Smooth muscle cell (in vitro differentiated cells): ENCODE measurements around the gene TYRP1. TPM values are rescaled to one million over a fixed set of nuclear protein-coding genes. Genes with fewer than 3 reads are reported as not detected.

ENCODE experiments used
- DNase-seq: peaks from one replicate; lab custom pipeline; 2025; ENCODE audit not compliant: unreplicated experiment; lab: John Stamatoyannopoulos, UW
- H2AFZ ChIP-seq: fragments of 200-600 bp; sonication (generic); 2 replicates; pipeline ENCODE4 v1.6.0; 2016; ENCODE audit warnings: antibody characterized with exemption, low read depth, mild to moderate bottlenecking
- H3F3A ChIP-seq: fragments of 200-600 bp; sonication (generic); 2 replicates; pipeline ENCODE4 v1.6.0; 2017; ENCODE audit warnings: antibody characterized with exemption, low read depth
- H3K27ac ChIP-seq: fragments of 200-600 bp; sonication (generic); 2 replicates; pipeline ENCODE4 v1.5.1; 2016; ENCODE audit warnings: low read depth, mild to moderate bottlenecking
- H3K27me3 ChIP-seq: fragments of 200-600 bp; sonication (generic); 2 replicates; pipeline ENCODE4 v1.6.1; 2016; ENCODE audit warnings: low read depth, mild to moderate bottlenecking
- H3K36me3 ChIP-seq: fragments of 200-600 bp; sonication (generic); 2 replicates; pipeline ENCODE4 v1.5.1; 2016; ENCODE audit warnings: low read depth
- H3K4me1 ChIP-seq: fragments of 200-600 bp; sonication (generic); 2 replicates; pipeline ENCODE4 v1.5.1; 2016; ENCODE audit warnings: low read depth
- H3K4me2 ChIP-seq: fragments of 200-600 bp; sonication (generic); 2 replicates; pipeline ENCODE4 v1.6.0; 2016; ENCODE audit warnings: mild to moderate bottlenecking
- H3K4me3 ChIP-seq: fragments of 200-600 bp; sonication (generic); 2 replicates; pipeline ENCODE4 v1.5.1; 2016; ENCODE audit warnings: mild to moderate bottlenecking
- H3K79me2 ChIP-seq: fragments of 200-600 bp; sonication (generic); 2 replicates; pipeline ENCODE4 v1.6.0; 2016; ENCODE audit warnings: low read depth, mild to moderate bottlenecking
- H3K9ac ChIP-seq: fragments of 200-600 bp; sonication (generic); 2 replicates; pipeline ENCODE4 v1.6.0; 2016; ENCODE audit warnings: low read depth
- H3K9me3 ChIP-seq: fragments of 200-600 bp; sonication (generic); replicated peaks from 2 replicates; pipeline ENCODE4 v1.5.1; 2016; ENCODE audit warnings: low read depth
- H4K20me1 ChIP-seq: fragments of 200-600 bp; sonication (generic); 2 replicates; pipeline ENCODE4 v1.6.0; 2016; ENCODE audit warnings: low read depth
- WGBS: methylation state at CpG from one replicate; pipeline ENCODE4 v1.1.7; 2016; ENCODE audit warnings: low lambda C conversion rate; 5-methylcytosine and 5-hydroxymethylcytosine counted together
- polyA plus RNA-seq: library from polyadenylated mRNA; unstranded; fragments of >200 nt; fragmentation: Nextera tagmentation; extraction: Ambion mirVana; gene quantifications from 2 replicates; pipeline ENCODE4 v1.2.1, GENCODE V29; 2016
- total RNA-seq: library from RNA; depleted of rRNA; stranded (reverse); fragments of >200 nt; gene quantifications from 2 replicates; pipeline ENCODE4 v1.2.3, GENCODE V29; 2014
- TF ChIP-seq, protein P1 (sequence below): fragments of 200-600 bp; sonication (generic); IDR thresholded peaks from 2 replicates; pipeline ENCODE4 v1.5.1; 2017; ENCODE audit warnings: borderline replicate concordance, mild to moderate bottlenecking, antibody characterized with exemption; ENCODE audit not compliant: insufficient read depth, poor library complexity, severe bottlenecking

Gene TYRP1
- total and polyA plus RNA-seq, 2 experiments from 2014 or later = 0.41 to 0.76 TPM

DNA sequence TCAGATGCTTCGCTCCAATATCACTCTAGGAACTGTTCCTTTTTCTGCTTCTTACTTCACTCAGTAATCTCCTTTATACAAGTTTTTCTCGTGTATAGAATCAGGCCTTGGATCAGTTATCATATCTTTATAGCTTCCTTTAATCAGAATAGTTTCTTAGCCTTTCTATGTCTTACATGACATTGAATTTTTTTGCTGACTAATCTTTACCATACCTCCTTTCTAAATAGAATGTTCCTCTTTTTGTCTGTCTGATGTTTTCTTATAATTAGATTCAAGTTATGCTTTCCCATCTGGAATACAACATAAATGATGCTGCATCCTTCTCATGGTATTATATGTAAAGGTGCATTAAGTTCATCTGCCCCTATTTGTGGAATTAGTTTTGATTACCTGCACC is 40.2 kb upstream of the TYRP1 start:
- Histone ChIP-seq H3K9ac (no peak overlapping the region), H3K27me3 (no peaks in the 10 kb centered on the region), H3F3A (no peaks in the 10 kb centered on the region), H3K4me1 (no peaks in the 10 kb centered on the region), H3K27ac (no peak overlapping the region), H3K4me3 (no peak overlapping the region), H3K79me2 (no peaks in the 10 kb centered on the region), H3K36me3 (no peaks in the 10 kb centered on the region), H3K9me3 (no peaks in the 10 kb centered on the region), H4K20me1 (no peaks in the 10 kb centered on the region), H3K4me2 (no peak overlapping the region), H2AFZ (no peak overlapping the region)
- DNase-seq = no peak
- WGBS = 22% methylated on average over 2 of the region's 2 CpGs
- TF ChIP-seq, protein P1, sequence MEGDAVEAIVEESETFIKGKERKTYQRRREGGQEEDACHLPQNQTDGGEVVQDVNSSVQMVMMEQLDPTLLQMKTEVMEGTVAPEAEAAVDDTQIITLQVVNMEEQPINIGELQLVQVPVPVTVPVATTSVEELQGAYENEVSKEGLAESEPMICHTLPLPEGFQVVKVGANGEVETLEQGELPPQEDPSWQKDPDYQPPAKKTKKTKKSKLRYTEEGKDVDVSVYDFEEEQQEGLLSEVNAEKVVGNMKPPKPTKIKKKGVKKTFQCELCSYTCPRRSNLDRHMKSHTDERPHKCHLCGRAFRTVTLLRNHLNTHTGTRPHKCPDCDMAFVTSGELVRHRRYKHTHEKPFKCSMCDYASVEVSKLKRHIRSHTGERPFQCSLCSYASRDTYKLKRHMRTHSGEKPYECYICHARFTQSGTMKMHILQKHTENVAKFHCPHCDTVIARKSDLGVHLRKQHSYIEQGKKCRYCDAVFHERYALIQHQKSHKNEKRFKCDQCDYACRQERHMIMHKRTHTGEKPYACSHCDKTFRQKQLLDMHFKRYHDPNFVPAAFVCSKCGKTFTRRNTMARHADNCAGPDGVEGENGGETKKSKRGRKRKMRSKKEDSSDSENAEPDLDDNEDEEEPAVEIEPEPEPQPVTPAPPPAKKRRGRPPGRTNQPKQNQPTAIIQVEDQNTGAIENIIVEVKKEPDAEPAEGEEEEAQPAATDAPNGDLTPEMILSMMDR = no peak

- Histone ChIP-seq H3F3A (no peaks in the 10 kb centered on the region), H3K79me2 (no peaks in the 10 kb centered on the region), H3K4me3 (no peak overlapping the region), H3K4me1 (no peaks in the 10 kb centered on the region), H3K9me3 (no peaks in the 10 kb centered on the region), H3K9ac (no peak overlapping the region), H3K4me2 (no peak overlapping the region), H3K27me3 (no peaks in the 10 kb centered on the region), H3K27ac (no peak overlapping the region), H4K20me1 (no peaks in the 10 kb centered on the region), H3K36me3 (no peaks in the 10 kb centered on the region), H2AFZ (no peak overlapping the region)
- 93% methylated on average over 2 of the region's 2 CpGs for WGBS
- no peak for DNase-seq
- TF ChIP-seq, protein P1 = no peak
These were observed 36.4 kb upstream of the TYRP1 start for GRCh38 chr9:12656803-12657202.

DNA sequence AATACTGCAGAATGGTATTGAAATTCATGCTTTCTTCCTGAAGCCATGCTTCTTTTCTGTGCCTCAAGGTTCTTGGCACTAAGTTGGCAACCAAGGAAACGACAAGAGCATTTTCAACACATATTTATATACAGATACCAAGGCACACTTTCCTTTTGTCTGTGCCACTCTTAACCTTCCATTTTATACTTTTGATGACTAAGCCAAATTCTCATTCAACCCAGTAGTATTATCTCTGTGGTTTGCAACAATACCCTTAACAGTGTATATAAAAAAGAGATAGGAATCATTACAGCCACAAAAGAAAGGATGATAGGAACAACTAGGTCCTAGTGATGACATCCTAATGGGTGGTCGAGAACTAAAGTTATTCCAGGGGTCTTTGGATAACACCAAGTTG is 36.0 kb upstream of the TYRP1 start:
- TF ChIP-seq, protein P1 = no peak
- Histone ChIP-seq H3K9ac (no peak overlapping the region), H3K4me2 (no peak overlapping the region), H3K27me3 (no peaks in the 10 kb centered on the region), H3F3A (no peaks in the 10 kb centered on the region), H4K20me1 (no peaks in the 10 kb centered on the region), H3K4me1 (no peaks in the 10 kb centered on the region), H3K36me3 (no peaks in the 10 kb centered on the region), H3K4me3 (no peak overlapping the region), H2AFZ (no peak overlapping the region), H3K27ac (no peak overlapping the region), H3K79me2 (no peaks in the 10 kb centered on the region), H3K9me3 (no peaks in the 10 kb centered on the region)
- WGBS = 87% methylated on average over 2 of the region's 2 CpGs
- no peak for DNase-seq

GRCh38 chr9:12657998-12658397 is 35.2 kb upstream of the TYRP1 start:
- Histone ChIP-seq H3K4me3 (no peak overlapping the region), H3F3A (no peaks in the 10 kb centered on the region), H3K4me2 (no peak overlapping the region), H3K79me2 (no peaks in the 10 kb centered on the region), H3K36me3 (no peaks in the 10 kb centered on the region), H2AFZ (no peak overlapping the region), H3K9me3 (no peaks in the 10 kb centered on the region), H3K27ac (no peak overlapping the region), H3K27me3 (no peaks in the 10 kb centered on the region), H3K9ac (no peak overlapping the region), H4K20me1 (no peaks in the 10 kb centered on the region), H3K4me1 (no peaks in the 10 kb centered on the region)
- WGBS = 90% methylated on average over 4 of the region's 4 CpGs
- TF ChIP-seq, protein P1 = no peak
- no peak for DNase-seq
